Transverse colon (tissue), 4 donors: ENCODE data around the gene TAF3. TPM values are rescaled to one million over a fixed set of nuclear protein-coding genes. Genes with fewer than 3 reads are reported as not detected.

ENCODE experiments used
- DNase-seq: peaks from one replicate; pipeline ENCODE4 v3.0.0-alpha.2; 2019
- H3K27ac ChIP-seq, 4 donors: fragments of 200-600 bp; sonication (generic); 2 replicates each; pipeline ENCODE4 v1.5.1; 2016 to 2018; ENCODE audit warnings: inconsistent platforms in 4 of 4
- H3K27me3 ChIP-seq: fragments of 200-600 bp; sonication (generic); 2 replicates; pipeline ENCODE4 v1.5.1; 2017; ENCODE audit warnings: inconsistent platforms
- H3K36me3 ChIP-seq, 4 donors: fragments of 200-600 bp; sonication (generic); 2 replicates each; pipeline ENCODE4 v1.5.1; 2017 to 2019; ENCODE audit warnings: inconsistent platforms in 4 of 4
- H3K4me1 ChIP-seq, 4 donors: fragments of 200-600 bp; sonication (generic); 2 replicates each; pipeline ENCODE4 v1.5.1; 2017 to 2020; ENCODE audit warnings: inconsistent platforms in 4 of 4
- H3K4me3 ChIP-seq, 4 donors: fragments of 200-600 bp; sonication (generic); 1 replicate in 1 of 4; 2 replicates in 3 of 4; pipeline versions ENCODE4 v1.5.1 to v1.6.1; 2017 to 2019; ENCODE audit warnings: inconsistent platforms in 4 of 4
- H3K9me3 ChIP-seq, 2 donors: fragments of 200-600 bp; sonication (generic); 2 replicates each; pipeline ENCODE4 v1.5.1; 2017 to 2019; ENCODE audit warnings: inconsistent platforms in 2 of 2
- CTCF ChIP-seq, 5 experiments: fragments of 200-600 bp in 3 of 5; fragments of 450-650 bp in 2 of 5; sonication (generic) in 3 of 5; IDR thresholded peaks; 1 replicate in 2 of 5; 2 replicates in 3 of 5; pipeline ENCODE4 v1.5.1; 2016 to 2017; ENCODE audit warnings: antibody characterized with exemption in 5 of 5, inconsistent platforms in 3 of 5, mild to moderate bottlenecking in 2 of 5, moderate library complexity in 1 of 5
- EP300 ChIP-seq: sonication (generic); formaldehyde crosslinking; IDR thresholded peaks from one replicate; pipeline ENCODE4 v1.6.1; 2017; ENCODE audit warnings: antibody characterized with exemption, low read depth
- POLR2A ChIP-seq: fragments of 450-650 bp; IDR thresholded peaks from one replicate; pipeline ENCODE4 v1.6.1; 2016; ENCODE audit warnings: antibody characterized with exemption, mild to moderate bottlenecking, moderate library complexity
- POLR2AphosphoS5 ChIP-seq, 3 donors: sonication (generic); formaldehyde crosslinking; IDR thresholded peaks; one replicate each; pipeline ENCODE4 v1.6.1; 2016; ENCODE audit warnings: antibody characterized with exemption in 3 of 3
- WGBS, 2 donors: methylation state at CpG; one replicate each; pipeline ENCODE4 v1.1.5; 2018; ENCODE audit warnings: low coverage in 1 of 2; 5-methylcytosine and 5-hydroxymethylcytosine counted together
- in situ Hi-C, 4 donors: fragments of 200-750 bp; cut with MboI; loops; one replicate each; pipeline versions ENCODE4 v1.15.0 to v1.15.1; 2017; ENCODE audit warnings: low sequenced_read_pairs in 3 of 4, low pct_ligation_motif_present in 1 of 4, low pct_unique_long_range_greater_than_20kb in 1 of 4
- intact Hi-C: fragments of 100-400 bp; cut with DNase I; formaldehyde crosslinking; loops from one replicate; pipeline ENCODE4 v1.15.1; 2023; ENCODE audit warnings: low total_unique reads
- total RNA-seq, 4 donors: library from RNA; depleted of rRNA; stranded (reverse); fragments of >200 nt; gene quantifications; one replicate each; pipeline ENCODE4 v1.1.0, GENCODE V29; 2016

Gene TAF3
- total RNA-seq, 4 donors from 2014 or later, result 4.8 to 35.6 (median 9.6) TPM

GRCh38 chr10:7960108-7960507 is 141.8 kb downstream of the TAF3 start:
- in situ Hi-C loops, result no loop called here
- Histone ChIP-seq H3K36me3 (peaks cover 0 to 12% (median 3%) of the 10 kb centered on the region in 4 donors), H3K4me1 (peaks cover 0 to 5% (median 2%) of the 10 kb centered on the region in 4 donors), H3K27ac (no peak overlapping the region), H3K9me3 (no peaks in the 10 kb centered on the region), H3K27me3 (no peaks in the 10 kb centered on the region), H3K4me3 (no peak overlapping the region)
- intact Hi-C loops, result no loop called here
- TF ChIP-seq CTCF (IDR thresholded peaks at IDR 0.05) (no peak), EP300 (no peak), POLR2AphosphoS5 (IDR thresholded peaks at IDR 0.05) (no peak), POLR2A (no peak)
- 75 to 83% methylated on average over 4 of the region's 4 CpGs for WGBS, 2 donors
- no peak for DNase-seq

- Histone ChIP-seq H3K4me3 (no peak overlapping the region), H3K4me1 (no peaks in the 10 kb centered on the region), H3K27ac (no peak overlapping the region), H3K27me3 (no peaks in the 10 kb centered on the region), H3K36me3 (peaks cover 0 to 19% (median 3%) of the 10 kb centered on the region in 4 donors), H3K9me3 (no peaks in the 10 kb centered on the region)
- intact Hi-C loops, result no loop called here
- WGBS, 2 donors, result 83 to 86% methylated on average over 5 of the region's 5 CpGs
- TF ChIP-seq POLR2A, result no peak
- no peak for TF ChIP-seq EP300
- in situ Hi-C loops, result no loop called here
- DNase-seq, result no peak
Measured at GRCh38 chr10:7962592-7962991, 144.3 kb downstream of the TAF3 start.

- no peaks in the 10 kb centered on the region for H3K27me3 ChIP-seq
- 98 to 100% methylated on average over 1 to 2 of the region's 2 CpGs for WGBS, 2 donors
- in situ Hi-C loops, result no loop called here
- intact Hi-C loops, result no loop called here
- TF ChIP-seq POLR2AphosphoS5 (IDR thresholded peaks at IDR 0.05) (no peak), POLR2A (no peak), EP300 (no peak), CTCF (IDR thresholded peaks at IDR 0.05) (no peak)
- H3K27ac ChIP-seq, result no peak overlapping the region
- no peak for DNase-seq
- H3K9me3 ChIP-seq, result no peaks in the 10 kb centered on the region
- peaks cover 0 to 19% (median 3%) of the 10 kb centered on the region in 4 donors for H3K36me3 ChIP-seq
- no peak overlapping the region for H3K4me3 ChIP-seq
- no peaks in the 10 kb centered on the region for H3K4me1 ChIP-seq
Measured at GRCh38 chr10:7965457-7965856, 147.2 kb downstream of the TAF3 start.

- intact Hi-C loops (no loop called here), in situ Hi-C loops (no loop called here)
- H3K4me1 ChIP-seq, result no peaks in the 10 kb centered on the region
- H3K9me3 ChIP-seq, result no peaks in the 10 kb centered on the region
- H3K27ac ChIP-seq, result no peak overlapping the region
- WGBS, 2 donors, result 75 to 100% methylated on average over 1 to 2 of the region's 2 CpGs
- peaks cover 0 to 19% (median 3%) of the 10 kb centered on the region in 4 donors for H3K36me3 ChIP-seq
- H3K27me3 ChIP-seq, result no peaks in the 10 kb centered on the region
- TF ChIP-seq CTCF (IDR thresholded peaks at IDR 0.05), result no peak
- TF ChIP-seq POLR2AphosphoS5 (IDR thresholded peaks at IDR 0.05), result no peak
- no peak for TF ChIP-seq POLR2A
- no peak for TF ChIP-seq EP300
- DNase-seq, result no peak
- H3K4me3 ChIP-seq, result no peak overlapping the region
Measured at GRCh38 chr10:7967035-7967434, 148.7 kb downstream of the TAF3 start.

GRCh38 chr10:7968510-7969112 is 150.3 kb downstream of the TAF3 start:
- in situ Hi-C loops, result no loop called here
- no peaks in the 10 kb centered on the region for H3K4me1 ChIP-seq
- no peaks in the 10 kb centered on the region for H3K27me3 ChIP-seq
- no peaks in the 10 kb centered on the region for H3K9me3 ChIP-seq
- TF ChIP-seq POLR2AphosphoS5 (IDR thresholded peaks at IDR 0.05), result no peak
- peaks cover 0 to 19% (median 3%) of the 10 kb centered on the region in 4 donors for H3K36me3 ChIP-seq
- H3K4me3 ChIP-seq, result no peak overlapping the region
- H3K27ac ChIP-seq, result no peak overlapping the region
- intact Hi-C loops, result no loop called here
- DNase-seq, result no peak
- 72 to 100% methylated on average over 1 of the region's 1 CpG for WGBS, 2 donors
